IMR-90 (cell line): ENCODE measurements around the gene ATG10. TPM values are rescaled to one million over a fixed set of nuclear protein-coding genes. Genes with fewer than 3 reads are reported as not detected.
"Not testable (repeated sequence)": the region's sequence is repeated elsewhere in the genome, so short reads cannot be mapped to it uniquely, and the experiment has no call there.

ENCODE experiments used
- ATAC-seq: fragments of 200-7000 bp; cut with Tn5 transposase; 2 replicates; pipeline ENCODE4 v1.9.1; 2020; ENCODE audit warnings: low read depth, mild to moderate bottlenecking, moderate library complexity
- BruUV-seq: library from RNA; stranded (reverse); fragments of 400-500 nt; replicated peaks from 2 replicates; lab custom pipeline; 2021; lab: Mats Ljungman, UMichigan
- CTCF ChIA-PET: fragments of 300-600 bp; formaldehyde crosslinking; extraction: SDS; loops from one replicate; lab custom pipeline; 2021; ENCODE audit warnings: antibody characterized with exemption; lab: Yijun Ruan, JAX
- POLR2A ChIA-PET: fragments of 300-600 bp; sonication (Branson Sonifier 250); formaldehyde crosslinking; loops from one replicate; lab custom pipeline; 2022; ENCODE audit warnings: antibody characterized with exemption; ENCODE audit not compliant: unreplicated experiment; lab: Charles Lee
- DNase-seq: peaks from one replicate; pipeline ENCODE4 v3.0.0; 2013
- H2AFZ ChIP-seq: replicated peaks from 2 replicates; pipeline ENCODE3; 2013; ENCODE audit warnings: low read length, mild to moderate bottlenecking; ENCODE audit not compliant: poor library complexity
- H2AK5ac ChIP-seq: 2 replicates; pipeline ENCODE4 v1.6.1; 2013; ENCODE audit warnings: low read depth, low read length, inconsistent platforms
- H2AK9ac ChIP-seq: replicated peaks from 2 replicates; pipeline ENCODE3; 2013; ENCODE audit warnings: mild to moderate bottlenecking, low read depth, low read length, moderate library complexity; ENCODE audit not compliant: poor library complexity
- H2BK120ac ChIP-seq: 2 replicates; pipeline ENCODE4 v1.6.1; 2013; ENCODE audit warnings: low read depth, low read length, inconsistent platforms
- H2BK15ac ChIP-seq: 3 replicates; pipeline ENCODE4 v1.6.1; 2013; ENCODE audit warnings: low read depth, low read length, inconsistent platforms
- H2BK20ac ChIP-seq: 2 replicates; pipeline ENCODE4 v1.6.1; 2013; ENCODE audit warnings: low read depth, mild to moderate bottlenecking, inconsistent platforms, low read length, moderate library complexity
- H2BK5ac ChIP-seq: 2 replicates; pipeline ENCODE4 v1.6.1; 2013; ENCODE audit warnings: mild to moderate bottlenecking, low read depth, low read length, inconsistent platforms; ENCODE audit not compliant: poor library complexity, severe bottlenecking
- H3K14ac ChIP-seq: replicated peaks from 2 replicates; pipeline ENCODE4 v1.6.1; 2013; ENCODE audit warnings: low read depth, low read length, inconsistent platforms
- H3K18ac ChIP-seq: 2 replicates; pipeline ENCODE4 v1.6.1; 2013; ENCODE audit warnings: low read depth, low read length, control low read depth
- H3K23ac ChIP-seq: 2 replicates; pipeline ENCODE4 v1.6.1; 2013; ENCODE audit warnings: low read depth, low read length, inconsistent platforms
- H3K27ac ChIP-seq: 2 replicates; pipeline ENCODE4 v1.5.1; 2013; ENCODE audit warnings: mild to moderate bottlenecking, control low read depth, low read length; ENCODE audit not compliant: insufficient read depth
- H3K27me3 ChIP-seq: 2 replicates; pipeline ENCODE4 v1.6.1; 2013; ENCODE audit warnings: low read length; ENCODE audit not compliant: control insufficient read depth, insufficient read depth
- H3K36me3 ChIP-seq: 2 replicates; pipeline ENCODE4 v1.6.1; 2013; ENCODE audit warnings: low read length, mixed read lengths; ENCODE audit not compliant: control insufficient read depth, insufficient read depth
- H3K4ac ChIP-seq: 2 replicates; pipeline ENCODE4 v1.6.1; 2013; ENCODE audit warnings: low read depth, low read length, inconsistent platforms
- H3K4me1 ChIP-seq: 2 replicates; pipeline ENCODE4 v1.6.1; 2013; ENCODE audit warnings: low read length, mixed read lengths; ENCODE audit not compliant: control insufficient read depth, insufficient read depth
- H3K4me2 ChIP-seq: 2 replicates; pipeline ENCODE4 v1.6.1; 2013; ENCODE audit warnings: low read depth, mild to moderate bottlenecking, control low read depth, low read length, moderate library complexity
- H3K4me3 ChIP-seq: 2 replicates; pipeline ENCODE4 v1.5.1; 2013; ENCODE audit warnings: low read depth, mild to moderate bottlenecking, control low read depth, low read length, moderate library complexity; ENCODE audit not compliant: insufficient read depth
- H3K56ac ChIP-seq: 2 replicates; pipeline ENCODE4 v1.6.1; 2013; ENCODE audit warnings: low read length, inconsistent platforms; ENCODE audit not compliant: insufficient read depth; ENCODE audit errors: extremely low read depth
- H3K79me1 ChIP-seq, 2 experiments: 2 replicates each; pipeline ENCODE4 v1.6.1; 2013; ENCODE audit warnings: low read length in 2 of 2, inconsistent platforms in 1 of 2, low read depth in 1 of 2
- H3K9ac ChIP-seq: 2 replicates; pipeline ENCODE4 v1.6.1; 2013; ENCODE audit warnings: low read depth, low read length, control low read depth
- H3K9me1 ChIP-seq: 2 replicates; pipeline ENCODE4 v1.6.1; 2013; ENCODE audit warnings: low read length, inconsistent platforms; ENCODE audit not compliant: insufficient read depth
- H3K9me3 ChIP-seq: 2 replicates; pipeline ENCODE4 v1.6.1; 2013; ENCODE audit warnings: low read length; ENCODE audit not compliant: control insufficient read depth, insufficient read depth
- H4K20me1 ChIP-seq: 2 replicates; pipeline ENCODE4 v1.6.1; 2013; ENCODE audit warnings: low read length, inconsistent platforms; ENCODE audit not compliant: insufficient read depth
- H4K5ac ChIP-seq: 2 replicates; pipeline ENCODE4 v1.6.1; 2013; ENCODE audit warnings: mild to moderate bottlenecking, low read depth, low read length, control low read depth
- H4K8ac ChIP-seq, 2 experiments: 2 replicates each; pipeline ENCODE4 v1.6.1; 2013; ENCODE audit warnings: low read depth in 2 of 2, low read length in 2 of 2, control low read depth in 1 of 2, inconsistent platforms in 1 of 2
- H4K91ac ChIP-seq: 2 replicates; pipeline ENCODE4 v1.6.1; 2013; ENCODE audit warnings: low read depth, low read length, inconsistent platforms; ENCODE audit not compliant: insufficient read depth
- CEBPB ChIP-seq: IDR thresholded peaks from 2 replicates; pipeline ENCODE4 v1.6.1; 2012; ENCODE audit warnings: low read depth, low read length, improper control_type of control experiment
- RFX5 ChIP-seq: IDR thresholded peaks from 2 replicates; pipeline ENCODE4 v1.8.0; 2012; ENCODE audit warnings: low read depth, mild to moderate bottlenecking, low read length, moderate library complexity
- WGBS, 2 experiments: methylation state at CpG; one replicate each; pipeline versions ENCODE4 v1.1.5 to v1.1.7; 2013; ENCODE audit warnings: missing lambda C conversion rate in 2 of 2; ENCODE audit not compliant: insufficient read length in 1 of 2; ENCODE audit errors: extremely low coverage in 2 of 2; 5-methylcytosine and 5-hydroxymethylcytosine counted together
- dilution Hi-C: fragments of 300-500 bp; cut with HindIII; formaldehyde crosslinking; loops from one replicate; pipeline ENCODE4 v1.14.3; 2018; ENCODE audit warnings: low sequenced_read_pairs; ENCODE audit not compliant: unreplicated experiment
- in situ Hi-C: fragments of 300-500 bp; cut with MboI; formaldehyde crosslinking; loops from 3 replicates; pipeline ENCODE4 v1.14.3; 2019; ENCODE audit warnings: low sequenced_read_pairs, inconsistent platforms, mixed read lengths
- intact Hi-C: fragments of 100-400 bp; cut with micrococcal nuclease; formaldehyde crosslinking; loops from 2 replicates; pipeline ENCODE4 v1.10.0; 2022
- polyA plus RNA-seq, 3 experiments: library from polyadenylated mRNA; depleted of rRNA; stranded (reverse); fragments of >200 nt; gene quantifications; 2 replicates each; pipeline ENCODE4 v1.2.3, GENCODE V29; 2012; ENCODE audit warnings: low replicate concordance in 1 of 3
- total RNA-seq: library from RNA; depleted of rRNA; stranded (reverse); fragments of >200 nt; gene quantifications from 2 replicates; pipeline ENCODE4 v1.2.3, GENCODE V29; 2012

ATG10 gene
- total and polyA plus RNA-seq, 2 of the 4 experiments (the other 2 are of a cell fraction), result 3.4 to 8.1 TPM

- no peak overlapping the region for H3K27ac ChIP-seq
- H3K4me1 ChIP-seq, result no peaks in the 10 kb centered on the region
- H4K20me1 ChIP-seq, result no peaks in the 10 kb centered on the region
- H4K8ac ChIP-seq, result no peak overlapping the region
- WGBS, 2 experiments, result 100% methylated on average over 1 of the region's 3 CpGs; no CpG with 5 or more reads in 1 of the 2 experiments
- H3K9ac ChIP-seq, result no peak overlapping the region
- H3K9me1 ChIP-seq, result peaks cover 4% of the 10 kb centered on the region; the same call in 1 of the 2 replicates
- no peak overlapping the region for H2BK15ac ChIP-seq
- no peak for ATAC-seq
- H2BK120ac ChIP-seq, result no peak overlapping the region
- no peak overlapping the region for H2AK9ac ChIP-seq
- no peak overlapping the region for H2AFZ ChIP-seq
- no peak overlapping the region for H3K4ac ChIP-seq
- no peak overlapping the region for H2BK20ac ChIP-seq
- no peak overlapping the region for H2BK5ac ChIP-seq
- H4K5ac ChIP-seq, result no peak overlapping the region
- no peak overlapping the region for H3K56ac ChIP-seq
- in situ Hi-C loops (no loop called here), dilution Hi-C loops (no loop called here), intact Hi-C loops (no loop called here)
- no peaks in the 10 kb centered on the region for H3K79me1 ChIP-seq
- H3K14ac ChIP-seq, result no peak overlapping the region
- H3K18ac ChIP-seq, result no peak overlapping the region
- no peak overlapping the region for H3K4me3 ChIP-seq
- TF ChIP-seq RFX5, result peak; percentile 67
- no peak for TF ChIP-seq CEBPB
- no peak overlapping the region for H3K4me2 ChIP-seq
- no peak overlapping the region for H2AK5ac ChIP-seq
- DNase-seq, result no peak
- CTCF ChIA-PET, result no interaction called here
- no peak overlapping the region for H4K91ac ChIP-seq
- H3K27me3 ChIP-seq, result no peaks in the 10 kb centered on the region
- POLR2A ChIA-PET, result no interaction called here
- no peak overlapping the region for H3K23ac ChIP-seq
- H3K9me3 ChIP-seq, result no peaks in the 10 kb centered on the region
- H3K36me3 ChIP-seq, result peaks cover 1% of the 10 kb centered on the region; the same call in 1 of the 2 replicates
- no TSS peak for BruUV-seq
These were observed 8.9 kb downstream of the ATG10 start for GRCh38 chr5:81980598-81981260.

GRCh38 chr5:81982172-81982685, 10.4 kb downstream of the ATG10 start:
- H3K27ac ChIP-seq, H3K23ac ChIP-seq, in situ Hi-C loops, CTCF ChIA-PET, intact Hi-C loops, H4K91ac ChIP-seq, H2BK5ac ChIP-seq, H3K4me2 ChIP-seq, H3K9me3 ChIP-seq, H2BK120ac ChIP-seq, H2AK9ac ChIP-seq, H4K20me1 ChIP-seq, H3K14ac ChIP-seq, POLR2A ChIA-PET, BruUV-seq, H3K9ac ChIP-seq, ATAC-seq, H3K4ac ChIP-seq, H3K9me1 ChIP-seq, H3K27me3 ChIP-seq, H2BK20ac ChIP-seq, H3K4me1 ChIP-seq, H3K18ac ChIP-seq, H2BK15ac ChIP-seq, H2AFZ ChIP-seq, dilution Hi-C loops, H3K79me1 ChIP-seq, H4K5ac ChIP-seq, H3K36me3 ChIP-seq, H3K56ac ChIP-seq, H4K8ac ChIP-seq, H2AK5ac ChIP-seq, H3K4me3 ChIP-seq, DNase-seq: not testable (repeated sequence)
- WGBS, 2 experiments, result no CpG with 5 or more reads among the region's 11 CpGs
